Middle frontal gyrus (tissue), 1 donor: ENCODE results near the gene RAPGEF1.
"Not testable (repeated sequence)": the region's sequence is repeated elsewhere in the genome, so short reads cannot be mapped to it uniquely, and the experiment has no call there.

ENCODE experiments used
- DNase-seq: peaks from one replicate; pipeline ENCODE4 v3.0.0-alpha.2; 2015; ENCODE audit warnings: low spot score; ENCODE audit errors: extremely low spot score

The RAPGEF1 gene

DNA sequence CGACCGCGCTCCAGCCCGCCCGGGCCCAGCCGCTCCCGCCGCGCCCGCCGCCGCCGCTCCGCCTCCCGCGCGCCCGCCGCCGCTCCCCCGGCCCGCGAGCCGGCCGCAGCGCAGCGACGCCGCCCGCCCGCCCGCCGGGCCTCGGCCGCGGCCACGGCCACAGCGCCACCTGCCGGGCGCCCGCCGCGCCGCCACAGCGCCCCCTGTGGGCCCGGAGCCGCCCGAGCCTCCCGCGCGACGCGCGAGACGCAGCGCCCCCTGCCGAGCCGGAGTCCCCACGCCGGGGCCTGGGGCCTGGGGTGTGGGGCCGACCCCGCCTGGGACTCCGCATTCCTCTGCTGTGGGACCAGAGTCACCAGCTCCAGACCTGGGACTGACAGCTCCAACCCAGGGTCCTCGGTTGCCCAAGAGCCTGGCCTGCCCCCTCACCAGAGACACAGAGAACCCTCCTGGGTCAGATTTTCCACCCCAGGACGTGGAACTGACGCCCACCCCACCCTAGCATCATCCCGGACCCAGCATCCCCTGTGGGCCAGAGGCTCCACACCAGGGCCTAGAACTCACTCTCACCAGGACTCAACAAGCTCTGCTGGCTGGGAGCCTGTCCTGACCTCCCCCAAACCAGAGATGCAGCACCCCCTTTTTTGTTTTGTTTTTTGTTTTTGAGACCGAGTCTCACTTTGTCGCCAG lies at the start of gene RAPGEF1:
Gene RAPGEF1 (minus strand): TSS at position 118 of the 690 bp plus-strand sequence. CDS start 246 bp downstream, outside the sequence.
- DNase-seq, result peak; percentile 16

- no peak for DNase-seq
These were observed 49.0 kb upstream of the RAPGEF1 start for GRCh38 chr9:131788851-131789250.

GRCh38 chr9:131787838-131788237 lies 48.0 kb upstream of the RAPGEF1 start:
- no peak for DNase-seq

DNA sequence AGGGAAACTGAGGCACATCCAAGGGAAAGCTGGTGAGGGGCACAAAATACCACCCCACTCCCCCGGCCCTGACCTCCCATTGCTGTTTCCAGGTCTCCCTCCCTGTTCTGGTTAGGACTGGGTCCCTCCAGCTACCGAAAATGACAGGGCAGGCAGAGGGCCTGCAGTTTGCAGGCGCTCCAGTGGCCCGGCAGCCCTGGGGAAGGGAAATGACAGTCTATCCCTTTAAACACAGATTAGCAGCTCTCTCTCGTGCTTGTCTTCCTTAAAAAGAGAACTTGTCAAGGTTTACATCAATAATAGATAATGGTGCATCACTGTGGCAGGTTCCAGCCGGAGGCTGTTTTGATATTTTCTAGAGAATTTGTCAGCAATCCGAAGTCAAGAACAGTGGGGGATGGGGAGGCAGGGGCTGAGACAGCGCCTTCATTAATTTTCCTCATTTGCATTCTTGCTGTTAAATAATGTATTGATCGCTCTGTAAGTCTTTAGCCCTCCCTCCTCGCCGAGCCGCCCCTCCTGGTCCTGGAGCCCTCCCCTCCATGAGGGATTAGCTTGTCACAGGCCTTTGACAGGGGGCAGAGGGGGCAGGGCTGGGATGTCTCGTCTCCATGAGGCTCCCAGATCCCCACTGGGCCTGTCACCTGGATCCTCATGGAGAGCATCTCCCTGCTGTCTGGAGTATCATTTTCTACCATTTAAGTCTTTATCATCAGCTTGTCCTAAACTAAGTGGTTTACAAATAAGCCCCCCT lies 45.0 kb upstream of the RAPGEF1 start:
- DNase-seq, result no peak

GRCh38 chr9:131781069-131781468 lies 41.2 kb upstream of the RAPGEF1 start:
- no peak for DNase-seq

DNA sequence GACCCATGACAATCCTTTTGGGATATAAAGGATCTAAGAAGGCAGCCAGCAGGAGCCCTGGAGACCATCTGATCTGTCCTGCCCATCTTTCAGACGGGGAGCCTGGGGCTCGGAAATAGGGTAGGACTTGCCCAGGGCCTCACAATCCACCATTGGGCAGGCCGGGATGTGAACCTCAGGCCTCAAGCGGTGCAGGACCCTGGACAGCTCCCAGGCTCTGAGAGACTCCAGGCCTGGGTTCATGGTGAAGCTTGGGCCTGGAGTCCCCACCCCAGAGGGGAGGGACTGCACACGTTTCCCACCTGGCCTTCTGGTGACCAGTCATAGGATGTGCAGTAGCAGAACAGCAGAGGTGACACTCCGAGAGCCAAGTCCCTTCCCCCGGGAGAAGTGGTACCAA lies 36.6 kb upstream of the RAPGEF1 start:
- no peak for DNase-seq

DNA sequence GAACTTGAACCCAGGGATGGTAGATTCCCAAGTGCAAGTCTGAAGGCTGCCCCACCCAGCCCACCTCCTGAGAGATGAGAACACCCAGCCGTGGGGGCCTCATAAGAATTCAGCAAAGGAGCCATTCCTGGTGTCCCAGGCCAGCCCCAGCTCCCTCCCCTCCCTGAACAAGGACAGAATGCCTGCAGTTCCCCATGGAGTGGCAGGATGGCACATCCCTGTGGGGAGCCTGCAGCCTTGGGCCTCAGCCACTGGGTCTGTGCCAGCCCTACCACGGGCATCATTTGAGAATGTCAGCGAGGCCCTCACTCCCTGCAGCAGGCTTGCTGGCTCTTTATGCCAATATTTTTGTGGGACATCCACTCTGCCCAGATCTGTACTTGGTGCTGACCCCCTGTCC lies 36.2 kb upstream of the RAPGEF1 start:
- DNase-seq, result no peak

DNA sequence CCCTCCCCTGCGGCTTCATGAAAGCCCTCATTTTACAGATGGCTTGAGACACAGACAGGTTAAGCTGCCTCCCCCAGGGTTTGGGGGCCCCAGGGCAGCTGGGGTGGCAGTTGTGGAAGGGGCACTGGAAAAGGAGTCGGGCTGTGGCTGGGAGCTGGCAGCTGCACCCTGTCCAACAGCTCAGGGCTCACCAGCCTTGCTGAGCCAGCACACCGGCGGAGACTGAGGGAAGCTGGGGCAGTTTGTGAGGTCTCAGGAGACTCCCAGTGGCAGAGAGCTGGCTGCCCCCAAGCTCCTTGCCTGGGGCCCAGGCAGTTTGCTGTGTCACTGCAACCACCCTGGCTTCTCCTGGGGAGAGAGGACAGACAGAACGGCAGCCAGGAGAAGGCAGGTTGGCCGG lies 34.8 kb upstream of the RAPGEF1 start:
- DNase-seq, result no peak

GRCh38 chr9:131773911-131774379 lies 34.1 kb upstream of the RAPGEF1 start:
- DNase-seq, result no peak

GRCh38 chr9:131772940-131773339 lies 33.1 kb upstream of the RAPGEF1 start:
- DNase-seq, result no peak

GRCh38 chr9:131771646-131772045 lies 31.8 kb upstream of the RAPGEF1 start:
- DNase-seq, result no peak

GRCh38 chr9:131769361-131769760 lies 29.5 kb upstream of the RAPGEF1 start:
- DNase-seq, result no peak

DNA sequence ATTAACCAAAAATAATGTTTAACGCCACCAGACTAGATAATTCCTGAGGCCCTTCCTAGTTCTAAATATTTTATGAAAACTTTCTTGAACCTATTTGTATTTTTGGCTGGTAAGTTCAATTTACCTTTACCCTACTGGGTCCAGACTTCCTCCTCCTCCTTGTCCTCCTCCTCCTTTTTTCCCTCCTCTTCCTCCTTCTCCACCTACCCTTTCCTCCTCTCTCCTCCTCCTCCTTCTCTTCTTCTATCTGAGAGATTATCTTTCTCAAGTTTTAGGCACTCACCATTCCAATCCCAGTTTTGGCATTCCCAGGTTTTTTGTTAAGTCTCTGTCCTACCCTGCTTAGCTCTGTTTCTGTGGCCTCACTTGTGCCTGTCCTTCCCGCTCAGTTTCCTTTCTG lies 24.7 kb upstream of the RAPGEF1 start:
- no peak for DNase-seq

DNA sequence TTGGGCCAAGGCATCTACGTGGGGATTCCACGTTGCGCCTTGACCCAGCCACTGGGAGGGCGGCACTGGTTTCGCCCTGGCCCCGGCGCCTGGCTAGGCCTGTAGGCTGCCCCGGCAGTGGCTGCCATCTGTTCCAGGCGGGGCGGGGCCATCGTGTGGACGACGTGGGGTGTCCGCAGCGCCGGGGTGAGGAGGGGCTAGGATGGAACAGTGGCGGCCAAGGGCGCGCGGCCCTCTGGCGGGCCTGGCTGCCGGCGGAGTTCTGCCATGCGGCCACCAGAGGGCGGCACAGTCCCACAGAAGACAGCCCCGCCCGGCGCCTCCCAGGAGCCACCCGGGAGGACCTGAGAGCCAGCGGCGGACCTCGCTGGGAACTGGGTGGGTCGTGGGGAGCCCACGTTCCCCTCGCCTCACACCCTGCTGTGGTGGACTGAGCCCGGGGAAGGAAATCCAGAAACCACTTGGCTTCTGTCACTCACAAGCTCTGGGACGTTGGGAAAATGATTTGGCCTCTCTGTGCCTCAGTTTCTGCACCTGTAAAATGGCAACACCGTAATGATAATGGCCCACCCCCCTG lies 22.6 kb upstream of the RAPGEF1 start:
- DNase-seq, result peak; percentile 50

GRCh38 chr9:131759017-131759647 lies 19.3 kb upstream of the RAPGEF1 start:
- DNase-seq, result no peak

DNA sequence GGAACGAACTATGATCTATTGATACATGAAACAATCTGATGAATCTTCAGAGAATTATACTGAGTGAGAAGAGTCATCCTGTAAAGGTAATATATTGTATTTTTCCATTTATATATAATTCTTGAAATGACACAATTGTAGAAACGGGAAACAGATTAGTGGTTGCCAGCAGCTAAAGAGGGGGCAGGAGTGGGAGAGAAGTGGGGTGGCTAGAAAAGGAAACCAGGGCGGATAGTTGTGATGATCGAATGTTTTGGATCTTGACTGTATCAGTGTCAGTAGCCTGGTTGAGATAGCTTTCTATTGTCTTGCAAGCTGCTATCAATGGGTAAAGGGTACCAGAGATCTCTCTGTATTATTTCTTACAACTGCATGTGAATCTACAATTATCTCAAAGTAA lies 17.7 kb upstream of the RAPGEF1 start:
- DNase-seq, result no peak

GRCh38 chr9:131755541-131756198 lies 15.8 kb upstream of the RAPGEF1 start:
- peak; percentile 81 for DNase-seq

DNA sequence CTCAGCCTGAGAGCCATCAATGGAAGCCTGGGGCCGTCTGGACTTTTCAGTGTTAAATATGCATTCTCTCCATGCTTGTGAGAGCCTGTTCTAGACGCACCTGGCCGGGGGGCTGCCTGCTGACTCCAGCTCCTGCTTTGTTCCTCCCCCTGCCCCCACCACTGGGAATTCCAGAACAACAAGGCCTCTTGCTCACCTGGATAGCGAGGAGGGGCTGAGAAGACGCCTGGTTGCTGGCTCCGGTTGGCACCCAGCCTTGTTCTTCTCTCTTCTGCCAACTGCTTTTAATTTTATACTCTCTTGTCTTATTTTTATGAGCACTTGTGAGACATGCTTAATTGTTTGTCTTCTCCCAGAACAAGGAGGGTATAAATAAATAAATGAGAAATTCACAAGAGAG lies 15.0 kb upstream of the RAPGEF1 start:
- DNase-seq, result no peak

- DNase-seq, result not testable (repeated sequence)
These were observed 13.9 kb upstream of the RAPGEF1 start for GRCh38 chr9:131753751-131754150.

DNA sequence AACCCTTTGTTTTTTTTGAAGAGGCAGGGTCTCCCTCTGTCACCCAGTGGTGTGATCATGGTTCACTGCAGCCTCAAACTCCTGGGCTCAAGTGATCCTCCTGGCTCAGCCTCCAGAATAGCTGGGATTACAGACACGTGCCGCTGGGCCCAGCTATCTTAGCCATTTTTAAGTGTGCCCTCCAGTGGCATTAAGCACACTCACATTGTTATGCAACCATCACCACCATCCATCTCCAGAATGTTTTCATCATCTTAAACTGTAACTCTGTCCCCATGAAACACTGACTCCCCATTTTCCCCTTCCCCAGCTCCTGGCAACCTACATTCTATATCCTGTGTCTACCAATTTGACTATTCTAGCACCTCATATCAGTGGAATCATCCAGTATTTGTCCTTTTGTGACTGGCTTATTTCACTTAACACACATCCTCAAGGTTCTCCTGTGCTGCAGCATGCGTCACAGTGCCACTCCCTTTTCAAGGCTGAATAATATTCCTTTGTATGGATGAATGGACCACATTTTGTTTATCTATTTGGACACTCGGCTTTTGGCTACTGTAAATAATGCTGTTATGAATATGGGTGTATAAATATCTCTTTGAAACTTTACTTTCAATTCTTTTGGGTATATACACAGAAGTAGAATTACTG lies 12.5 kb upstream of the RAPGEF1 start:
- no peak for DNase-seq

DNA sequence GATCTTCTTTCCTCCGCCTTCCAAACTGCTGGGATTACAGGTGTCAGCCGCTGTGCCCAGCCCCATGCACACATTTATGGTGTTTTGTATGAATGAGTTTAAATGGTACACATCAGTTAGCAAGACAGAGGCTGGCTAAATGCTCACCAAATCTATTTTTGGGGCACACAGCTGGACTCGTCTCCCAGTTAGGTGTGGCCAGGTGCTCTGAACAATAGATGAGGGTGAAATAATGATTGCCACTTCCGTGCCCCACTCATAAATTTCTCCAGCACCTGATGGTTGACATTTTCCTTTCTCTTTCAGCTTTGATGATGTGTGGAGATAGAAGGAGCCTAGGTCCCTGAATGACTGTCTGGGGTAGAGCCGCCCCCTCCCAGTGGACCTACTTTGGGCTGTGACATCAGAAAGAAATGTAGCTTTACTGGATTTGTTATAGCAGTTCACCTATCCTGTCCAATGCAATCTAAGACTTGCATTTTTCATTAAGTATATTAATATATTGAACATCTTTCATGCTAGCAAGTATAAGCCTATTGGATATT lies 8.6 kb upstream of the RAPGEF1 start:
- DNase-seq, result no peak
